Stimulated activated CD8-positive, alpha-beta memory T cell treated with anti-CD3 and anti-CD28 coated beads, Interleukin-12 subunit alpha, Interleukin-12 subunit beta, amount 100 ng/mL, for 24 hours (primary cell): ENCODE measurements around the gene MTMR12.

ENCODE experiments used
- DNase-seq: peaks from one replicate; pipeline ENCODE4 v3.0.0-alpha.2; 2020; ENCODE audit errors: extremely low read depth

MTMR12 gene

GRCh38 chr5:32190095-32190494 lies 122.6 kb downstream of the MTMR12 start:
- DNase-seq, result no peak

GRCh38 chr5:32187675-32188074 lies 125.1 kb downstream of the MTMR12 start:
- no peak for DNase-seq

- no peak for DNase-seq
Measured at GRCh38 chr5:32182463-32183063, 130.2 kb downstream of the MTMR12 start.
